Natural killer cell (primary cell): ENCODE measurements around the gene PALM2AKAP2. TPM values are rescaled to one million over a fixed set of nuclear protein-coding genes. Genes with fewer than 3 reads are reported as not detected.

ENCODE experiments used
- ATAC-seq, 3 donors: fragments of 150-1000 bp in 2 of 3; fragments of 200-7000 bp in 1 of 3; cut with Tn5 transposase; 1 replicate in 1 of 3; 2 replicates in 2 of 3; pipeline ENCODE4 v1.10.0; 2021; ENCODE audit warnings: mild to moderate bottlenecking in 2 of 3, moderate library complexity in 2 of 3
- DNase-seq, 2 donors: peaks; one replicate each; pipeline versions ENCODE4 v3.0.0 to v3.0.0-alpha.2; 2013 to 2021; ENCODE audit warnings: mixed read lengths in 1 of 2
- H3K27ac ChIP-seq: one replicate; pipeline ENCODE4 v1.5.1; 2013; ENCODE audit warnings: mild to moderate bottlenecking, low read length
- H3K27me3 ChIP-seq: one replicate; pipeline ENCODE4 v1.6.1; 2013; ENCODE audit warnings: low read length; ENCODE audit not compliant: control insufficient read depth, insufficient read depth
- H3K36me3 ChIP-seq: one replicate; pipeline ENCODE4 v1.6.1; 2013; ENCODE audit warnings: low read length; ENCODE audit not compliant: control insufficient read depth, insufficient read depth
- H3K4me1 ChIP-seq: one replicate; pipeline ENCODE4 v1.6.1; 2013; ENCODE audit warnings: low read length; ENCODE audit not compliant: control insufficient read depth, insufficient read depth
- H3K4me3 ChIP-seq: one replicate; pipeline ENCODE4 v1.5.1; 2013; ENCODE audit warnings: low read length
- H3K9me3 ChIP-seq: one replicate; pipeline ENCODE4 v1.6.1; 2013; ENCODE audit warnings: low read length; ENCODE audit not compliant: control insufficient read depth, insufficient read depth
- H3K27ac Mint-ChIP-seq, 2 donors: one replicate each; pipeline ENCODE4 v1.8.0; 2022; ENCODE audit warnings: mild to moderate bottlenecking in 2 of 2, mixed read lengths in 2 of 2, moderate library complexity in 1 of 2
- H3K27me3 Mint-ChIP-seq, 2 donors: one replicate each; pipeline ENCODE4 v1.8.0; 2022; ENCODE audit warnings: low read depth in 2 of 2, mixed read lengths in 2 of 2
- H3K36me3 Mint-ChIP-seq: one replicate; pipeline ENCODE4 v1.8.0; 2022; ENCODE audit warnings: mixed read lengths
- H3K4me1 Mint-ChIP-seq, 2 donors: one replicate each; pipeline ENCODE4 v1.8.0; 2022; ENCODE audit warnings: mixed read lengths in 2 of 2
- H3K4me3 Mint-ChIP-seq: one replicate; pipeline ENCODE4 v1.8.0; 2022; ENCODE audit warnings: mild to moderate bottlenecking, moderate library complexity, mixed read lengths
- H3K9me3 Mint-ChIP-seq, 2 donors: one replicate each; pipeline ENCODE4 v1.8.0; 2022; ENCODE audit warnings: mixed read lengths in 2 of 2
- CTCF ChIP-seq: fragments of 200-600 bp; IDR thresholded peaks from one replicate; pipeline ENCODE4 v1.8.0; 2022; ENCODE audit warnings: antibody characterized with exemption
- WGBS: methylation state at CpG from one replicate; pipeline ENCODE4 v1.1.7; 2013; ENCODE audit warnings: missing lambda C conversion rate; ENCODE audit not compliant: insufficient coverage; 5-methylcytosine and 5-hydroxymethylcytosine counted together
- intact Hi-C: fragments of 100-400 bp; cut with micrococcal nuclease; formaldehyde crosslinking; loops from one replicate; pipeline ENCODE4 v1.14.2; 2022
- total RNA-seq, 4 donors: library from RNA; stranded (reverse); fragments of 120-200 nt in 1 of 4; gene quantifications; one replicate each; pipeline versions ENCODE4 v1.2.3 to v1.2.4, GENCODE V29; 2013 to 2022

The PALM2AKAP2 gene
- total RNA-seq, 3 donors from 2014 or later (not counting 1 experiment from before 2014, with no cell fraction given) = not detected

DNA sequence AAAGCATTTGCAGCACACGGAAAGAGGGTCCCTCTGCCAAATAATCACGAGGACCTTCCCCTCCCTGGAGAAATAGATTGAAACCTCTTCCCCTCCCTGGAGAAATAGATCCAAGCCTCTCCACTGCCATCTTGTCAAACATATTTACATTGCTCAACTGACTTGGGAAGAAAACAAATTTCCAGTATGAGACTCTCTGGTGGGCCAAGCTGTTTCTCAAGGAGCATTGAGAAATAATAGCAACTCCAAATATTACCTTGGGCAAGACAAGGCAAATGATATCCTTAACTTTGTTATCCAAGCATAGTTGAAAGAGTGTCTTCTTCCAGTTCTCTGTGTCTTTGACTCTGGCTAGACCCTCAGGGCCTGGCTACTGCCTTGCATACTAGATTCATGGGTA lies 45.2 kb upstream of the PALM2AKAP2 start:
- TF ChIP-seq CTCF = no peak
- H3K27ac ChIP-seq = no peak overlapping the region
- H3K36me3 ChIP-seq = no peaks in the 10 kb centered on the region
- no peaks in the 10 kb centered on the region for H3K9me3 ChIP-seq
- ATAC-seq (no peak), DNase-seq (no peak)
- H3K4me1 ChIP-seq = no peaks in the 10 kb centered on the region
- WGBS = 33% methylated on average over 2 of the region's 2 CpGs
- H3K36me3 Mint-ChIP-seq = no peaks in the 10 kb centered on the region
- H3K4me3 ChIP-seq = no peak overlapping the region
- H3K27me3 Mint-ChIP-seq = peaks cover 0 to 4% of the 10 kb centered on the region in 2 donors
- no peaks in the 10 kb centered on the region for H3K27me3 ChIP-seq
- intact Hi-C loops = no loop called here
- H3K9me3 Mint-ChIP-seq = peaks cover 0 to 2% of the 10 kb centered on the region in 2 donors
- H3K4me3 Mint-ChIP-seq = no peak overlapping the region
- no peaks in the 10 kb centered on the region for H3K4me1 Mint-ChIP-seq
- no peak overlapping the region for H3K27ac Mint-ChIP-seq

GRCh38 chr9:109735801-109736200 lies 44.2 kb upstream of the PALM2AKAP2 start:
- DNase-seq (no peak), ATAC-seq (no peak)
- Mint-ChIP-seq H3K9me3 (peaks cover 2 to 3% of the 10 kb centered on the region in 2 donors), H3K36me3 (no peaks in the 10 kb centered on the region), H3K4me3 (no peak overlapping the region), H3K27ac (no peak overlapping the region), H3K4me1 (no peaks in the 10 kb centered on the region), H3K27me3 (peaks cover 0 to 6% of the 10 kb centered on the region in 2 donors)
- Histone ChIP-seq H3K27me3 (no peaks in the 10 kb centered on the region), H3K27ac (no peak overlapping the region), H3K36me3 (no peaks in the 10 kb centered on the region), H3K4me1 (no peaks in the 10 kb centered on the region), H3K4me3 (no peak overlapping the region), H3K9me3 (no peaks in the 10 kb centered on the region)
- WGBS = 66% methylated on average over 2 of the region's 6 CpGs
- intact Hi-C loops = no loop called here
- TF ChIP-seq CTCF = no peak

- Mint-ChIP-seq H3K27me3 (peaks cover 0 to 6% of the 10 kb centered on the region in 2 donors), H3K9me3 (peaks cover 2 to 3% of the 10 kb centered on the region in 2 donors), H3K27ac (no peak overlapping the region), H3K4me3 (no peak overlapping the region), H3K4me1 (no peaks in the 10 kb centered on the region), H3K36me3 (no peaks in the 10 kb centered on the region)
- no peak for TF ChIP-seq CTCF
- DNase-seq (no peak), ATAC-seq (no peak)
- WGBS = 91% methylated on average over 1 of the region's 1 CpG
- no peak overlapping the region for H3K4me3 ChIP-seq
- intact Hi-C loops = no loop called here
- H3K27me3 ChIP-seq = no peaks in the 10 kb centered on the region
- no peaks in the 10 kb centered on the region for H3K4me1 ChIP-seq
- H3K9me3 ChIP-seq = no peaks in the 10 kb centered on the region
- H3K36me3 ChIP-seq = no peaks in the 10 kb centered on the region
- no peak overlapping the region for H3K27ac ChIP-seq
Observed at GRCh38 chr9:109737295-109737694, 42.7 kb upstream of the PALM2AKAP2 start.

DNA sequence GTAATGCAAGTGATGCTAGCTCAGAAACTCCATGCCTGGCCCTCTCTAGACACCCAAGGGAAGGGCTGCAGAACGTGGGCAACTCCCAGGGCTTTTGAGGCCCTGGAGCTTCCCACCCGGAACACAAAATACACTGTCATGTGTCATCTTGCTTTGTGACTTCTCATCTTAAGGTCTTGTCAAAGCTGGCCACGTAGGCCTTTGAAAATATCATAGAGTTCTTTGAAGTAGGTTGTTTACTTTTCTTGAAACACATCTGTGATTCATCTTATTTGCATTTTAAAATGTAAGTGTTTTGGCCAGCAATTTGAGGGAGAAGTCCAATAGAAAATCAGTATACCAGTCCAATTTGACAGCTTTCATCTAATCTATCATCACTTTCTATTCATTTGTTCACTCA lies 40.2 kb upstream of the PALM2AKAP2 start:
- Mint-ChIP-seq H3K4me1 (no peaks in the 10 kb centered on the region), H3K36me3 (no peaks in the 10 kb centered on the region), H3K27me3 (peaks cover 0 to 4% of the 10 kb centered on the region in 2 donors), H3K9me3 (peaks cover 0 to 3% of the 10 kb centered on the region in 2 donors), H3K27ac (no peak overlapping the region), H3K4me3 (no peak overlapping the region)
- no peak for ATAC-seq
- H3K4me3 ChIP-seq = no peak overlapping the region
- no peak overlapping the region for H3K27ac ChIP-seq
- no peak for DNase-seq
- intact Hi-C loops = no loop called here
- TF ChIP-seq CTCF = no peak
- no peaks in the 10 kb centered on the region for H3K36me3 ChIP-seq
- H3K9me3 ChIP-seq = no peaks in the 10 kb centered on the region
- no peaks in the 10 kb centered on the region for H3K4me1 ChIP-seq
- WGBS = 72% methylated on average over 3 of the region's 3 CpGs
- no peaks in the 10 kb centered on the region for H3K27me3 ChIP-seq
